Activated CD8-positive, alpha-beta T cell treated with anti-CD3 and anti-CD28 coated beads for 36 hours (primary cell): ENCODE measurements around the gene CA7. TPM values are rescaled to one million over a fixed set of nuclear protein-coding genes. Genes with fewer than 3 reads are reported as not detected.

Source experiments
- ATAC-seq: fragments of 200-7000 bp; cut with Tn5 transposase; one replicate; pipeline ENCODE4 v1.10.0; 2021; ENCODE audit warnings: mild to moderate bottlenecking, moderate library complexity
- CTCF ChIA-PET: fragments of 350-600 bp; sonication (Branson Sonifier 250); formaldehyde crosslinking; loops from one replicate; lab custom pipeline; 2021; ENCODE audit warnings: antibody characterized with exemption; lab: Charles Lee
- POLR2A ChIA-PET: fragments of 350-600 bp; sonication (Branson Sonifier 250); formaldehyde crosslinking; loops from one replicate; lab custom pipeline; 2021; ENCODE audit warnings: antibody characterized with exemption; lab: Charles Lee
- DNase-seq: peaks from one replicate; pipeline ENCODE4 v3.0.0-alpha.2; 2020
- H3K27ac Mint-ChIP-seq: one replicate; pipeline ENCODE4 v1.8.0; 2021; ENCODE audit warnings: mild to moderate bottlenecking, mixed read lengths
- H3K27me3 Mint-ChIP-seq: one replicate; pipeline ENCODE4 v1.8.0; 2021; ENCODE audit warnings: mixed read lengths
- H3K36me3 Mint-ChIP-seq: one replicate; pipeline ENCODE4 v1.8.0; 2021; ENCODE audit warnings: low read depth, mixed read lengths
- H3K4me1 Mint-ChIP-seq: one replicate; pipeline ENCODE4 v1.8.0; 2021; ENCODE audit warnings: low read depth, mixed read lengths
- H3K4me3 Mint-ChIP-seq: one replicate; pipeline ENCODE4 v1.8.0; 2021; ENCODE audit warnings: mild to moderate bottlenecking, moderate library complexity, mixed read lengths
- H3K9me3 Mint-ChIP-seq: one replicate; pipeline ENCODE4 v1.8.0; 2021; ENCODE audit warnings: mixed read lengths
- intact Hi-C: fragments of 100-400 bp; cut with micrococcal nuclease; formaldehyde crosslinking; loops from one replicate; pipeline ENCODE4 v1.10.0; 2022
- total RNA-seq, 2 experiments: library from RNA; stranded (reverse); gene quantifications; one replicate each; pipeline ENCODE4 v1.2.3, GENCODE V29; 2021
- TF ChIP-seq, protein P1 (sequence below): fragments of 200-600 bp; IDR thresholded peaks from one replicate; pipeline ENCODE4 v1.8.0; 2022; ENCODE audit warnings: antibody characterized with exemption, mild to moderate bottlenecking

The CA7 gene
- total RNA-seq, 2 experiments from 2014 or later: 0.27 TPM; not detected in 1

GRCh38 chr16:66872943-66873684 lies 28.9 kb downstream of the CA7 start:
- POLR2A ChIA-PET: interaction anchor here (0.8 to 1.7 kb wide), 5 partner anchors 9 to 136 kb away, joined by 3 to 5 read pairs (median 3); partner anchors contain the start of gene NAE1
- H3K27me3 Mint-ChIP-seq: no peaks in the 10 kb centered on the region
- CTCF ChIA-PET: interaction anchor here (0.6 to 4.1 kb wide), 21 partner anchors 8 to 351 kb away, joined by 3 to 83 read pairs (median 4); partner anchors contain the start of genes CA7 and NAE1

GRCh38 chr16:66873685-66874055 lies 29.5 kb downstream of the CA7 start:
- Mint-ChIP-seq H3K36me3 (peaks cover 10% of the 10 kb centered on the region), H3K27ac (peak overlapping the region; percentile 93), H3K9me3 (peaks cover 11% of the 10 kb centered on the region), H3K4me1 (peaks cover 53% of the 10 kb centered on the region), H3K27me3 (no peaks in the 10 kb centered on the region), H3K4me3 (no peak overlapping the region)
- ATAC-seq: no peak
- TF ChIP-seq, protein P1, sequence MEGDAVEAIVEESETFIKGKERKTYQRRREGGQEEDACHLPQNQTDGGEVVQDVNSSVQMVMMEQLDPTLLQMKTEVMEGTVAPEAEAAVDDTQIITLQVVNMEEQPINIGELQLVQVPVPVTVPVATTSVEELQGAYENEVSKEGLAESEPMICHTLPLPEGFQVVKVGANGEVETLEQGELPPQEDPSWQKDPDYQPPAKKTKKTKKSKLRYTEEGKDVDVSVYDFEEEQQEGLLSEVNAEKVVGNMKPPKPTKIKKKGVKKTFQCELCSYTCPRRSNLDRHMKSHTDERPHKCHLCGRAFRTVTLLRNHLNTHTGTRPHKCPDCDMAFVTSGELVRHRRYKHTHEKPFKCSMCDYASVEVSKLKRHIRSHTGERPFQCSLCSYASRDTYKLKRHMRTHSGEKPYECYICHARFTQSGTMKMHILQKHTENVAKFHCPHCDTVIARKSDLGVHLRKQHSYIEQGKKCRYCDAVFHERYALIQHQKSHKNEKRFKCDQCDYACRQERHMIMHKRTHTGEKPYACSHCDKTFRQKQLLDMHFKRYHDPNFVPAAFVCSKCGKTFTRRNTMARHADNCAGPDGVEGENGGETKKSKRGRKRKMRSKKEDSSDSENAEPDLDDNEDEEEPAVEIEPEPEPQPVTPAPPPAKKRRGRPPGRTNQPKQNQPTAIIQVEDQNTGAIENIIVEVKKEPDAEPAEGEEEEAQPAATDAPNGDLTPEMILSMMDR: no peak
- intact Hi-C loops: no loop called here
- ChIA-PET CTCF (interaction anchor here (0.9 to 4.1 kb wide), 12 partner anchors 7 to 351 kb away, joined by 3 to 83 read pairs (median 4); partner anchors contain the start of genes CA7 and NAE1), POLR2A (interaction anchor here (1.1 to 1.7 kb wide), 5 partner anchors 8 to 136 kb away, joined by 3 to 5 read pairs (median 3); partner anchors contain the start of gene NAE1)
- no peak for DNase-seq

More at GRCh38 chr16:66872943-66873684, 28.9 kb downstream of the CA7 start:
- Mint-ChIP-seq H3K27ac (peak overlapping the region; percentile 93), H3K4me1 (peaks cover 48% of the 10 kb centered on the region), H3K9me3 (peaks cover 11% of the 10 kb centered on the region), H3K4me3 (peak overlapping the region; percentile 83), H3K36me3 (peaks cover 10% of the 10 kb centered on the region)
- ATAC-seq: peak; percentile 84
- TF ChIP-seq, protein P1: peak; percentile 94
- peak; percentile 97 for DNase-seq
- intact Hi-C loops: no loop called here

DNA sequence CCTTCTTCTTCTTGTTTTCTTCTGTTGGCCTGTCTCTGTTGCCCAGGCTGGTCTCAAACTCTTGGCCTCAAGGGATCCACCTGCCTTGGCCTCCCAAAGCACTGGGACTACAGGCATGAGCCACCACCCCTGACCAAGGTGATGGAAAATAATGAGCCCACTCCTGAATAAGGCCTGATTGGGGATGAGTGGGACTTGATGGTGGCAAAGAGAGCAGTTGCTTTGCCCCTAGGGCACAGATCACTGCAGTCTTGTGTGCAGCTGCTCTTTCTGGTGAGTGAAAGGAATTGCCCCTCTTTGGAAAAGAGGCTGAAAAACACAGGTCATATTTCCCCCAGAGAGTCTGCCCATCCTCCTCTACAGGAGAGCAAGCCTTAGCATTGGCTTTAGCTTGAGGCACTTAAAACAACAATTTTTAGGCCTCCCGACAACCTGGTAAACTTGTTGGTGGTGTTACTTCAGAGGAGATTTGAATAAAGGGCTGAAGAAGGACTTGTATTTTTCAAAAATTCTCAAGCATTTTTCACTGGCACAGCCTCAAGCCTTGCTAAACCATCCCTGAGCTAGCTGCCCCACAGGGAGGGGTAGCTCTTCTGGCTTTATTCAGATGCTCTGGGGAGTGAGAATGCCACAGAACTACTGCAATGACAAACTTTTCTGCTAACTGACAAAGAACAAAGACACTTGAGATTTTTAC lies 30.0 kb downstream of the CA7 start:
- peak; percentile 22 for ATAC-seq
- CTCF ChIA-PET: interaction anchor here (0.6 to 4.1 kb wide), 5 partner anchors 44 to 398 kb away, joined by 3 to 83 read pairs (median 4); partner anchors contain the start of gene NAE1

DNA sequence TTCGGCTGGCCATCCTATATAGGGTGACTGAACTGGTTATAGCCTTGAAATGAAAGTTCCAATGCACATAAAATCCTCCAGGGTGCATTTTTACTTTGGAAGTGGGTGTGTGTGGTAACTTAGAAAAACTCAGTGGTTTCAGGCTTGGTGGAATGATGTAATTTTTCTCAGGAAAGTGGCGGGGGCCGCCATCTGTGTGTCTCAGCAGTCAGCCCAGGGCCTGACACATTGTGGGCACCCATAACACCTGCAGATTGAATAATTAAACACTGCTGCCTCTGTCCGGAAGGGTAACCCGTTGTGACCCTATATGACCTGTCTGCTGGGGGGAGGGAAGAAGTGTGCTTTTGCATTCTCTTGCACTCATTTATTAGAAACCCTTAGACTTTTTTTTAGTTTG lies 33.9 kb downstream of the CA7 start:
- H3K27me3 Mint-ChIP-seq: no peaks in the 10 kb centered on the region
- peaks cover 18% of the 10 kb centered on the region for H3K36me3 Mint-ChIP-seq
- DNase-seq (peak; percentile 91), ATAC-seq (peak; percentile 59)
- TF ChIP-seq, protein P1: no peak
- H3K4me1 Mint-ChIP-seq: peaks cover 65% of the 10 kb centered on the region
- peaks cover 11% of the 10 kb centered on the region for H3K9me3 Mint-ChIP-seq
- intact Hi-C loops: loop anchor here (5.0 kb wide), 1 partner anchor 54 kb away; the partner anchor contains the start of gene CIAO2B
- POLR2A ChIA-PET: no interaction called here
- H3K27ac Mint-ChIP-seq: peak overlapping the region; percentile 80
- CTCF ChIA-PET: interaction anchor here (2.0 to 4.6 kb wide), 2 partner anchors 11 to 47 kb away, joined by 8 to 31 read pairs; partner anchors contain the start of gene NAE1
- H3K4me3 Mint-ChIP-seq: peak overlapping the region; percentile 28

More for the DNA sequence above, 30.0 kb downstream of the CA7 start:
- intact Hi-C loops: no loop called here
- Mint-ChIP-seq H3K4me1 (peaks cover 54% of the 10 kb centered on the region), H3K27me3 (no peaks in the 10 kb centered on the region), H3K9me3 (peaks cover 11% of the 10 kb centered on the region), H3K27ac (peak overlapping the region; percentile 91), H3K36me3 (peaks cover 10% of the 10 kb centered on the region), H3K4me3 (peak overlapping the region; percentile 6)
- TF ChIP-seq, protein P1: no peak
- peak; percentile 61 for DNase-seq
- POLR2A ChIA-PET: interaction anchor here (0.8 to 1.6 kb wide), 5 partner anchors 12 to 271 kb away, joined by 3 to 5 read pairs (median 3); partner anchors contain the start of gene NAE1
